Loucy (cell line): ENCODE data around the gene FAM114A2.

ENCODE experiments used
- H2AFZ ChIP-seq: fragments of 200-600 bp; sonication (generic); 2 replicates; pipeline ENCODE4 v1.6.0; 2016; ENCODE audit warnings: antibody characterized with exemption, mild to moderate bottlenecking, low read length, moderate library complexity
- H3F3A ChIP-seq: fragments of 200-600 bp; 2 replicates; pipeline ENCODE4 v1.6.0; 2016; ENCODE audit warnings: antibody characterized with exemption, low read depth, mild to moderate bottlenecking
- H3K27me3 ChIP-seq: fragments of 200-600 bp; sonication (generic); 2 replicates; pipeline ENCODE4 v1.6.1; 2014; ENCODE audit warnings: low read length, mild to moderate bottlenecking; ENCODE audit not compliant: insufficient read depth, poor library complexity, severe bottlenecking
- H3K36me3 ChIP-seq: fragments of 200-600 bp; sonication (generic); 2 replicates; pipeline ENCODE4 v1.6.1; 2016; ENCODE audit warnings: low read length; ENCODE audit not compliant: insufficient read depth
- H3K4me1 ChIP-seq: fragments of 200-600 bp; sonication (generic); 2 replicates; pipeline ENCODE4 v1.5.1; 2014; ENCODE audit warnings: low read length, mild to moderate bottlenecking; ENCODE audit not compliant: insufficient read depth, poor library complexity, severe bottlenecking
- H3K4me2 ChIP-seq: fragments of 200-600 bp; sonication (generic); 2 replicates; pipeline ENCODE4 v1.6.0; 2014; ENCODE audit warnings: antibody characterized with exemption, low read length, low read depth, mild to moderate bottlenecking; ENCODE audit not compliant: poor library complexity, severe bottlenecking
- H3K4me3 ChIP-seq: fragments of 200-600 bp; sonication (generic); 2 replicates; pipeline ENCODE4 v1.5.1; 2014; ENCODE audit warnings: low read length, mild to moderate bottlenecking, mixed read lengths; ENCODE audit not compliant: poor library complexity, severe bottlenecking
- H3K79me2 ChIP-seq: fragments of 200-600 bp; sonication (generic); 2 replicates; pipeline ENCODE4 v1.6.1; 2014; ENCODE audit warnings: low read length; ENCODE audit not compliant: insufficient read depth
- H3K9ac ChIP-seq: fragments of 200-600 bp; sonication (generic); 2 replicates; pipeline ENCODE4 v1.6.0; 2014; ENCODE audit warnings: mild to moderate bottlenecking, low read depth, low read length, moderate library complexity; ENCODE audit not compliant: poor library complexity, severe bottlenecking
- H3K9me2 ChIP-seq: fragments of 200-600 bp; sonication (generic); replicated peaks from 2 replicates; pipeline ENCODE4 v1.6.1; 2016; ENCODE audit warnings: low read depth, low read length, mixed read lengths
- H3K9me3 ChIP-seq: fragments of 200-600 bp; sonication (generic); 2 replicates; pipeline ENCODE4 v1.6.1; 2014; ENCODE audit warnings: mild to moderate bottlenecking, antibody characterized with exemption, low read length, low read depth; ENCODE audit not compliant: insufficient read depth
- H4K20me1 ChIP-seq: fragments of 200-600 bp; sonication (generic); 2 replicates; pipeline ENCODE4 v1.6.0; 2014; ENCODE audit warnings: antibody characterized with exemption, low read length, mild to moderate bottlenecking; ENCODE audit not compliant: insufficient read depth, poor library complexity, severe bottlenecking
- EZH2phosphoT487 ChIP-seq: fragments of 200-600 bp; IDR thresholded peaks from 2 replicates; pipeline ENCODE4 v1.6.1; 2018; ENCODE audit warnings: antibody characterized with exemption, mild to moderate bottlenecking, moderate library complexity, borderline replicate concordance
- TF ChIP-seq, protein P1 (sequence below): fragments of 200-600 bp; sonication (generic); conservative IDR thresholded peaks from 2 replicates; pipeline ENCODE4 v1.5.1; 2014; ENCODE audit warnings: mild to moderate bottlenecking, antibody characterized with exemption, low read length

FAM114A2 gene

DNA sequence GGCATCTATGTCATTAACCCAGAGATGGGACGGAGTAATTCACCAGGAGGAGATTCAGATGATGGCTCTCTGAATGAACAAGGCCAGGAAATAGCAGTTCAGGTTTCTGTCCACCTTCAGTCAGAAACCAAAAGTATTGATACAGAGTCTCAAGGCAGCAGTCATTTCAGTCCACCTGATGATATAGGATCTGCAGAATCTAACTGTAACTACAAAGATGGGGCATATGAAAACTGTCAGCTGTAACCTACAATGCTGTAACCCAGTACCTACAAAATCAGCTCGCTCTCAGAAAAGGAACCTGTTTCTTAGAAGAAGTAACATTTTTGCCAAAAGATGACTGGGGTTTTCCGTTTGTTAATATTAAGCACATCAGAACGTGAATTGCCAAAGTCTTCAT lies 14.8 kb upstream of the FAM114A2 start:
- TF ChIP-seq, protein P1, sequence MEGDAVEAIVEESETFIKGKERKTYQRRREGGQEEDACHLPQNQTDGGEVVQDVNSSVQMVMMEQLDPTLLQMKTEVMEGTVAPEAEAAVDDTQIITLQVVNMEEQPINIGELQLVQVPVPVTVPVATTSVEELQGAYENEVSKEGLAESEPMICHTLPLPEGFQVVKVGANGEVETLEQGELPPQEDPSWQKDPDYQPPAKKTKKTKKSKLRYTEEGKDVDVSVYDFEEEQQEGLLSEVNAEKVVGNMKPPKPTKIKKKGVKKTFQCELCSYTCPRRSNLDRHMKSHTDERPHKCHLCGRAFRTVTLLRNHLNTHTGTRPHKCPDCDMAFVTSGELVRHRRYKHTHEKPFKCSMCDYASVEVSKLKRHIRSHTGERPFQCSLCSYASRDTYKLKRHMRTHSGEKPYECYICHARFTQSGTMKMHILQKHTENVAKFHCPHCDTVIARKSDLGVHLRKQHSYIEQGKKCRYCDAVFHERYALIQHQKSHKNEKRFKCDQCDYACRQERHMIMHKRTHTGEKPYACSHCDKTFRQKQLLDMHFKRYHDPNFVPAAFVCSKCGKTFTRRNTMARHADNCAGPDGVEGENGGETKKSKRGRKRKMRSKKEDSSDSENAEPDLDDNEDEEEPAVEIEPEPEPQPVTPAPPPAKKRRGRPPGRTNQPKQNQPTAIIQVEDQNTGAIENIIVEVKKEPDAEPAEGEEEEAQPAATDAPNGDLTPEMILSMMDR = no peak
- TF ChIP-seq EZH2phosphoT487 = no peak
- no peaks in the 10 kb centered on the region; the same call in 1 of the 2 replicates for H3K36me3 ChIP-seq

DNA sequence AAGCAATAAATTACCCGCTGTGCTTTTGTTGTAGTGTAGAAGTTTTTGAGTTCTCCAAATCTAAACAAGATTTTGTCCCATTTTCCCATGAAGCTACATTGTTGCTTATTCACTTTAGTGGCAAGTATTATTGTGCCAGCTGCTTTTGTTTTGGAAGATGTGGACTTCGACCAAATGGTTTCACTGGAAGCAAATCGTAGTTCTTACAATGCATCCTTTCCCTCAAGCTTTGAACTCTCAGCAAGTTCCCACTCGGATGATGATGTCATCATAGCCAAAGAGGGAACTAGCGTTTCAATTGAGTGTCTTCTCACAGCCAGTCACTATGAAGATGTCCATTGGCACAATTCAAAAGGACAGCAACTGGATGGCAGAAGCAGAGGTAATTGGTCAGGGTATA lies 10.9 kb upstream of the FAM114A2 start:
- H3K9ac ChIP-seq = no peak overlapping the region
- peaks cover 4% of the 10 kb centered on the region for H3K4me1 ChIP-seq
- 0 out of 2 replicates have a peak, but pooled peaks cover 7% of the 10 kb centered on the region for H3K79me2 ChIP-seq
- TF ChIP-seq, protein P1 = no peak
- no peak for TF ChIP-seq EZH2phosphoT487
- H3K4me3 ChIP-seq = no peak overlapping the region
- H3K4me2 ChIP-seq = no peak overlapping the region
- H2AFZ ChIP-seq = no peak overlapping the region
- no peaks in the 10 kb centered on the region; the same call in 1 of the 2 replicates for H3K36me3 ChIP-seq
- no peaks in the 10 kb centered on the region for H3K27me3 ChIP-seq
- no peaks in the 10 kb centered on the region for H3F3A ChIP-seq
- H4K20me1 ChIP-seq = no peaks in the 10 kb centered on the region
- H3K9me3 ChIP-seq = no peaks in the 10 kb centered on the region
- no peaks in the 10 kb centered on the region for H3K9me2 ChIP-seq

More for the DNA sequence above, 14.8 kb upstream of the FAM114A2 start:
- no peaks in the 10 kb centered on the region for H3K9me3 ChIP-seq
- no peak overlapping the region for H3K9ac ChIP-seq
- no peaks in the 10 kb centered on the region for H3F3A ChIP-seq
- no peaks in the 10 kb centered on the region for H3K27me3 ChIP-seq
- H3K4me3 ChIP-seq = no peak overlapping the region
- no peaks in the 10 kb centered on the region for H3K79me2 ChIP-seq
- H3K4me1 ChIP-seq = peaks cover 8% of the 10 kb centered on the region
- H2AFZ ChIP-seq = no peak overlapping the region
- no peaks in the 10 kb centered on the region for H3K9me2 ChIP-seq
- no peak overlapping the region for H3K4me2 ChIP-seq
- H4K20me1 ChIP-seq = no peaks in the 10 kb centered on the region

DNA sequence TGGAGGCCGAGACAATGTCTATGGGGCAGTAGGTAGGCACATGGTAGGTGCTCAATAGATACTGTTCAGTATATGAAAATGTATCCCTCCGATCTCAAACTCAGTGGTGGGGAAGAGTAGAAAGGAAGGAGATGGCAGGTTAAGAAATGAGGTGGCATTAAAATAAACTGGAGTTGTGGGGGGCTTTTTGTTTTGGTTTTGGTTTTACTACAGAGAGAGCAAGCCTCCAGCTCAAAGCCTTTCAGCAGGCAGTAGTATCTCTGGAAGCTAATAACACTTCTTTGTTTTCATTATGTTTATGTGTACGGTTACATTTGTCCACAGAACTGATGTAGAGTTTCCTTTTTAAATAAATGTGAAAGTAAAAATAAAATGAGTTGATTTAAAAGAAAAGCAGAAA lies 8.6 kb upstream of the FAM114A2 start:
- Histone ChIP-seq H3K27me3 (no peaks in the 10 kb centered on the region), H3K4me2 (no peak overlapping the region), H2AFZ (no peak overlapping the region), H3K9ac (no peak overlapping the region), H3K4me1 (peaks cover 11% of the 10 kb centered on the region), H3K9me2 (no peaks in the 10 kb centered on the region), H3K36me3 (no peaks in the 10 kb centered on the region), H3K9me3 (no peaks in the 10 kb centered on the region), H4K20me1 (no peaks in the 10 kb centered on the region), H3F3A (no peaks in the 10 kb centered on the region), H3K4me3 (no peak overlapping the region), H3K79me2 (0 out of 2 replicates have a peak, but pooled peaks cover 8% of the 10 kb centered on the region)
- TF ChIP-seq, protein P1 = no peak
- TF ChIP-seq EZH2phosphoT487 = no peak
